Neural cell (in vitro differentiated cells): Measurements from ENCODE around the gene DSG3. TPM values are rescaled to one million over a fixed set of nuclear protein-coding genes. Genes with fewer than 3 reads are reported as not detected.

Source experiments
- H2AFZ ChIP-seq: fragments of 200-600, 300-800 bp; sonication (generic), shearing (Covaris generic); 2 replicates; pipeline ENCODE4 v1.6.0; 2014; ENCODE audit warnings: low read depth, mild to moderate bottlenecking, antibody characterized with exemption, low read length, moderate library complexity
- H3F3A ChIP-seq: fragments of 200-600 bp; shearing (Covaris generic); 2 replicates; pipeline ENCODE4 v1.6.1; 2016; ENCODE audit warnings: mild to moderate bottlenecking, moderate library complexity, mixed read lengths, antibody characterized with exemption, low read length; ENCODE audit not compliant: insufficient read depth, poor library complexity, severe bottlenecking
- H3K27ac ChIP-seq: fragments of 200-600, 300-800 bp; sonication (generic), shearing (Covaris generic); 2 replicates; pipeline ENCODE4 v1.5.1; 2014; ENCODE audit warnings: mild to moderate bottlenecking, low read length, moderate library complexity
- H3K27me3 ChIP-seq: fragments of 300-800, 200-600 bp; sonication (generic), shearing (Covaris generic); 2 replicates; pipeline ENCODE4 v1.6.0; 2014; ENCODE audit warnings: mild to moderate bottlenecking, low read depth, low read length, moderate library complexity; ENCODE audit not compliant: insufficient read depth
- H3K36me3 ChIP-seq: fragments of 300-800, 200-600 bp; sonication (generic), shearing (Covaris generic); 2 replicates; pipeline ENCODE4 v1.5.1; 2014; ENCODE audit warnings: mild to moderate bottlenecking, antibody characterized with exemption, low read length, moderate library complexity; ENCODE audit not compliant: insufficient read depth
- H3K4me2 ChIP-seq: fragments of 300-800, 200-600 bp; sonication (generic), shearing (Covaris generic); 2 replicates; pipeline ENCODE4 v1.6.0; 2014; ENCODE audit warnings: mild to moderate bottlenecking, low read length
- H3K4me3 ChIP-seq: fragments of 300-800, 200-600 bp; sonication (generic), shearing (Covaris generic); 2 replicates; pipeline ENCODE4 v1.5.1; 2014; ENCODE audit warnings: mild to moderate bottlenecking, low read length, moderate library complexity
- H3K79me2 ChIP-seq: fragments of 200-600 bp; shearing (Covaris generic); replicated peaks from 2 replicates; pipeline ENCODE4 v1.6.0; 2014; ENCODE audit warnings: mild to moderate bottlenecking, low read length, moderate library complexity; ENCODE audit not compliant: insufficient read depth
- H3K9ac ChIP-seq: fragments of 300-800, 200-600 bp; sonication (generic), shearing (Covaris generic); 2 replicates; pipeline ENCODE4 v1.6.1; 2016; ENCODE audit warnings: mild to moderate bottlenecking, low read length, mixed read lengths
- H3K9me2 ChIP-seq: fragments of 200-600 bp; shearing (Covaris generic); 2 replicates; pipeline ENCODE4 v1.6.1; 2016; ENCODE audit warnings: mild to moderate bottlenecking, low read length, mixed read lengths; ENCODE audit not compliant: insufficient read depth
- H3K9me3 ChIP-seq: fragments of 200-600, 300-800 bp; sonication (generic), shearing (Covaris generic); 2 replicates; pipeline ENCODE4 v1.6.1; 2016; ENCODE audit warnings: mild to moderate bottlenecking, mixed run types, low read length, moderate library complexity, mixed read lengths
- H4K20me1 ChIP-seq: fragments of 200-600 bp; shearing (Covaris generic); 2 replicates; pipeline ENCODE4 v1.6.1; 2016; ENCODE audit warnings: mild to moderate bottlenecking, mixed run types; ENCODE audit not compliant: insufficient read depth
- CTCF ChIP-seq: fragments of 450-650 bp; IDR thresholded peaks from 2 replicates; pipeline ENCODE4 v1.5.1; 2014; ENCODE audit warnings: antibody characterized with exemption, mild to moderate bottlenecking, moderate library complexity; ENCODE audit not compliant: poor library complexity, severe bottlenecking
- EP300 ChIP-seq: fragments of 450-650 bp; conservative IDR thresholded peaks from 2 replicates; pipeline ENCODE4 v1.6.1; 2014; ENCODE audit warnings: antibody characterized with exemption, mild to moderate bottlenecking, moderate library complexity; ENCODE audit not compliant: poor library complexity, severe bottlenecking
- EZH2 ChIP-seq: fragments of 200-600, 300-800 bp; shearing (Covaris generic), sonication (generic); IDR thresholded peaks from 2 replicates; pipeline ENCODE4 v1.6.1; 2014; ENCODE audit warnings: antibody characterized with exemption, low read length, borderline replicate concordance, mild to moderate bottlenecking; ENCODE audit not compliant: insufficient read depth, poor library complexity, severe bottlenecking
- MXI1 ChIP-seq: fragments of 450-650 bp; conservative IDR thresholded peaks from 2 replicates; pipeline ENCODE4 v1.6.1; 2014; ENCODE audit warnings: antibody characterized with exemption, mild to moderate bottlenecking; ENCODE audit not compliant: poor library complexity, severe bottlenecking
- POLR2AphosphoS5 ChIP-seq: IDR thresholded peaks from 2 replicates; pipeline ENCODE4 v1.6.1; 2012
- RAD21 ChIP-seq: fragments of 450-650 bp; conservative IDR thresholded peaks from 2 replicates; pipeline ENCODE4 v1.6.1; 2014; ENCODE audit warnings: antibody characterized with exemption, mild to moderate bottlenecking, moderate library complexity
- REST ChIP-seq: IDR thresholded peaks from 2 replicates; pipeline ENCODE4 v1.6.1; 2012; ENCODE audit warnings: borderline replicate concordance
- SMC3 ChIP-seq: fragments of 450-650 bp; conservative IDR thresholded peaks from 2 replicates; pipeline ENCODE4 v1.6.1; 2014; ENCODE audit warnings: antibody characterized with exemption, mild to moderate bottlenecking, moderate library complexity; ENCODE audit not compliant: poor library complexity
- TAF1 ChIP-seq: IDR thresholded peaks from 2 replicates; pipeline ENCODE4 v1.6.1; 2012; ENCODE audit warnings: low read depth
- polyA plus RNA-seq: library from polyadenylated mRNA; depleted of rRNA; stranded (reverse); fragments of >200 nt; gene quantifications from 2 replicates; pipeline ENCODE4 v1.2.3, GENCODE V29; 2014

The DSG3 gene
- polyA plus RNA-seq, 1 donor from 2014 or later: not detected

GRCh38 chr18:31508781-31509180, 61.2 kb downstream of the DSG3 start:
- H4K20me1 ChIP-seq: no peaks in the 10 kb centered on the region
- H3K4me3 ChIP-seq: no peak overlapping the region
- H3K79me2 ChIP-seq: no peaks in the 10 kb centered on the region
- no peak overlapping the region for H2AFZ ChIP-seq
- H3K9me2 ChIP-seq: no peaks in the 10 kb centered on the region
- H3K9ac ChIP-seq: no peak overlapping the region
- H3K9me3 ChIP-seq: no peaks in the 10 kb centered on the region
- no peak overlapping the region for H3K4me2 ChIP-seq
- no peak for TF ChIP-seq EP300
- TF ChIP-seq POLR2AphosphoS5: no peak
- TF ChIP-seq TAF1: no peak
- TF ChIP-seq MXI1: no peak
- no peak for TF ChIP-seq SMC3
- no peak for TF ChIP-seq REST
- no peak for TF ChIP-seq EZH2
- TF ChIP-seq RAD21: no peak
- TF ChIP-seq CTCF: no peak
- H3K36me3 ChIP-seq: no peaks in the 10 kb centered on the region
- H3K27ac ChIP-seq: no peak overlapping the region
- H3K27me3 ChIP-seq: no peaks in the 10 kb centered on the region
- H3F3A ChIP-seq: no peaks in the 10 kb centered on the region

GRCh38 chr18:31509571-31509970, 62.0 kb downstream of the DSG3 start:
- no peaks in the 10 kb centered on the region for H3K36me3 ChIP-seq
- no peak overlapping the region for H3K27ac ChIP-seq
- TF ChIP-seq EZH2: no peak
- TF ChIP-seq EP300: no peak
- TF ChIP-seq SMC3: no peak
- TF ChIP-seq POLR2AphosphoS5: no peak
- no peak for TF ChIP-seq REST
- H3K9me3 ChIP-seq: no peaks in the 10 kb centered on the region
- H3K4me3 ChIP-seq: no peak overlapping the region
- H3F3A ChIP-seq: no peaks in the 10 kb centered on the region
- no peak overlapping the region for H2AFZ ChIP-seq
- H3K27me3 ChIP-seq: no peaks in the 10 kb centered on the region
- no peaks in the 10 kb centered on the region for H3K9me2 ChIP-seq
- no peak overlapping the region for H3K4me2 ChIP-seq
- H3K79me2 ChIP-seq: no peaks in the 10 kb centered on the region
- no peaks in the 10 kb centered on the region for H4K20me1 ChIP-seq
- no peak overlapping the region for H3K9ac ChIP-seq
